PFSK-1 (cell line): Measurements from ENCODE around the gene MRPS25.

Experiments
- POLR2AphosphoS5 ChIP-seq: IDR thresholded peaks from 2 replicates; pipeline ENCODE4 v1.6.1; 2012; ENCODE audit warnings: low read depth, mild to moderate bottlenecking, control low read depth, low read length, moderate library complexity
- SIN3A ChIP-seq: IDR thresholded peaks from 2 replicates; pipeline ENCODE4 v1.6.1; 2012; ENCODE audit warnings: mild to moderate bottlenecking, low read length, moderate library complexity, borderline replicate concordance; ENCODE audit not compliant: insufficient read depth
- TAF1 ChIP-seq: IDR thresholded peaks from 2 replicates; pipeline ENCODE4 v1.6.1; 2012; ENCODE audit warnings: low read length, control low read depth, borderline replicate concordance; ENCODE audit not compliant: insufficient read depth
- TF ChIP-seq, protein P1 (sequence below), 2 experiments: IDR thresholded peaks; 2 replicates each; pipeline versions ENCODE4 v1.6.1 to v1.8.0; 2011 to 2012; ENCODE audit warnings: low read depth in 2 of 2, low read length in 2 of 2, control low read depth in 1 of 2, inconsistent platforms in 1 of 2, mild to moderate bottlenecking in 1 of 2, moderate library complexity in 1 of 2; ENCODE audit not compliant: insufficient read depth in 1 of 2

DNA sequence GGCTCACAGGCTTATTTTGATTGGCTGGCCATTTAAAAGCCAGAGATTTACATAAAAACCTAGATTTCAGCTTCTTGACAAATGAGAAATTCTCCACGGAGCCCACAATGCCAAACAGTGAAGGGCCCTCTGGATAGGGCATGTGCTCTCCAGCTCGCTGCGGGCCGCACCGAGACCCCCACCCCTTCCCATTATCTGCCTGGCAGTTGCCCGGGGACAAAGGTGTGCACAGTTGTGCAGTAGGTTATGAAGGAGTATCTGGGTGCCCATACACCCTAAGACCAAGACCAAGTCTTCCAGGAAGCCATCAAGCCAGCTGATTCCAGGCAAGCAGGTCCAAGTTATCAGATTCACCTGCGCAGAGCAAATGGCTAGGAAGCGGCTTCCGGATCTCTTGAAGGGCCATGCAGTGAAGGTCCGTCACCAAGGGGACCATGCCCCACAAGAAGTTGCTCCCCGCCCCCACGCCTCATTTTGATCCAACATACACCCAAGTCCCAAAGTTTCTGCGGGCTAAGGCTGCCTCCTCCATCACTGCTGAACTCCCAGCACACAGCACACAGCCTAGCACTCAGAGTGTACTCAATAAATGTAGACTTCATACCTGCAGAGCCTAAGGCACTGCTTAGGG is 1.3 kb downstream of the MRPS25 start:
- TF ChIP-seq, protein P1, sequence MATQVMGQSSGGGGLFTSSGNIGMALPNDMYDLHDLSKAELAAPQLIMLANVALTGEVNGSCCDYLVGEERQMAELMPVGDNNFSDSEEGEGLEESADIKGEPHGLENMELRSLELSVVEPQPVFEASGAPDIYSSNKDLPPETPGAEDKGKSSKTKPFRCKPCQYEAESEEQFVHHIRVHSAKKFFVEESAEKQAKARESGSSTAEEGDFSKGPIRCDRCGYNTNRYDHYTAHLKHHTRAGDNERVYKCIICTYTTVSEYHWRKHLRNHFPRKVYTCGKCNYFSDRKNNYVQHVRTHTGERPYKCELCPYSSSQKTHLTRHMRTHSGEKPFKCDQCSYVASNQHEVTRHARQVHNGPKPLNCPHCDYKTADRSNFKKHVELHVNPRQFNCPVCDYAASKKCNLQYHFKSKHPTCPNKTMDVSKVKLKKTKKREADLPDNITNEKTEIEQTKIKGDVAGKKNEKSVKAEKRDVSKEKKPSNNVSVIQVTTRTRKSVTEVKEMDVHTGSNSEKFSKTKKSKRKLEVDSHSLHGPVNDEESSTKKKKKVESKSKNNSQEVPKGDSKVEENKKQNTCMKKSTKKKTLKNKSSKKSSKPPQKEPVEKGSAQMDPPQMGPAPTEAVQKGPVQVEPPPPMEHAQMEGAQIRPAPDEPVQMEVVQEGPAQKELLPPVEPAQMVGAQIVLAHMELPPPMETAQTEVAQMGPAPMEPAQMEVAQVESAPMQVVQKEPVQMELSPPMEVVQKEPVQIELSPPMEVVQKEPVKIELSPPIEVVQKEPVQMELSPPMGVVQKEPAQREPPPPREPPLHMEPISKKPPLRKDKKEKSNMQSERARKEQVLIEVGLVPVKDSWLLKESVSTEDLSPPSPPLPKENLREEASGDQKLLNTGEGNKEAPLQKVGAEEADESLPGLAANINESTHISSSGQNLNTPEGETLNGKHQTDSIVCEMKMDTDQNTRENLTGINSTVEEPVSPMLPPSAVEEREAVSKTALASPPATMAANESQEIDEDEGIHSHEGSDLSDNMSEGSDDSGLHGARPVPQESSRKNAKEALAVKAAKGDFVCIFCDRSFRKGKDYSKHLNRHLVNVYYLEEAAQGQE (IDR thresholded peaks at IDR 0.05; ENCODE audit: insufficient read depth in 1 of 2, low read depth in 2 of 2, low read length in 2 of 2): no peak
- no peak; the same call in 1 of the 2 replicates for TF ChIP-seq POLR2AphosphoS5
- no peak for TF ChIP-seq TAF1
- no peak for TF ChIP-seq SIN3A
